CD4-positive, alpha-beta T cell treated with Interleukin-4 for 4 hours (primary cell): ENCODE data around the gene SLC6A16.

ENCODE experiments used
- DNase-seq: peaks from one replicate; pipeline ENCODE4 v3.0.0-alpha.2; 2020

SLC6A16 gene

GRCh38 chr19:49264258-49264657 lies 60.7 kb downstream of the SLC6A16 start:
- no peak for DNase-seq

GRCh38 chr19:49261602-49262001 lies 63.4 kb downstream of the SLC6A16 start:
- DNase-seq = no peak

GRCh38 chr19:49256691-49257090 lies 68.3 kb downstream of the SLC6A16 start:
- DNase-seq = no peak

GRCh38 chr19:49255674-49256073 lies 69.3 kb downstream of the SLC6A16 start:
- no peak for DNase-seq

- DNase-seq = no peak
Observed at GRCh38 chr19:49249933-49250332, 75.1 kb downstream of the SLC6A16 start.

- no peak for DNase-seq
Observed at GRCh38 chr19:49247676-49248075, 77.3 kb downstream of the SLC6A16 start.

- DNase-seq = no peak
Observed at GRCh38 chr19:49244256-49244655, 80.7 kb downstream of the SLC6A16 start.

GRCh38 chr19:49243726-49244125 lies 81.3 kb downstream of the SLC6A16 start:
- no peak for DNase-seq

- no peak for DNase-seq
Observed at GRCh38 chr19:49243129-49243528, 81.9 kb downstream of the SLC6A16 start.

- DNase-seq = no peak
Observed at GRCh38 chr19:49241769-49242168, 83.2 kb downstream of the SLC6A16 start.
